ENCODE data around the gene DPF3.

The DPF3 gene

DNA sequence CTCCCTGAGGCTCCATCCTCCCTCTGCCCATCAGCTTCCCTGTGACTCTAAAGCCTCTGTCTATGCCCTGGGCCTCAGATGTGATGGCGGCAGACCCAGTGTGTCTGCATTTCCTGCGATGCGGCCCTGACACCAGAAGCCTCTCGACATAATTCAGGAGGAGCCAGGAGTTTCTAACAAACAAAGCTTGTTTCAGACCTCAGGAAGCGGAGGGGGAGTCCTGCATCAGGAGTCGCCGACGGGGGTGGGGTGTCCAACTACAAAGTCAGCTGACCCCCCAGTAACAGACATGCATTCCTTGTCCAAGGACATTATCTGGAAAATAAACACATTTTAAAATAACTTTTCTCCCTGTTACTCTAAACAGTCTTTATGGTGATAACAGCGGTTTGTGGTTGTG lies 167.5 kb downstream of the DPF3 start:
- DNase-seq (ENCODE audit: insufficient read length, low spot score) = no peak
- FAIRE-seq = no peak

- DNase-seq (ENCODE audit: insufficient read length, low spot score) = no peak
Observed at GRCh38 chr14:72723858-72724530, 169.9 kb downstream of the DPF3 start.

GRCh38 chr14:72722201-72722785 lies 171.6 kb downstream of the DPF3 start:
- no peak for FAIRE-seq
- no peak for DNase-seq (ENCODE audit: insufficient read length, low spot score)

More at GRCh38 chr14:72723858-72724530, 169.9 kb downstream of the DPF3 start:
- FAIRE-seq = no peak

DNA sequence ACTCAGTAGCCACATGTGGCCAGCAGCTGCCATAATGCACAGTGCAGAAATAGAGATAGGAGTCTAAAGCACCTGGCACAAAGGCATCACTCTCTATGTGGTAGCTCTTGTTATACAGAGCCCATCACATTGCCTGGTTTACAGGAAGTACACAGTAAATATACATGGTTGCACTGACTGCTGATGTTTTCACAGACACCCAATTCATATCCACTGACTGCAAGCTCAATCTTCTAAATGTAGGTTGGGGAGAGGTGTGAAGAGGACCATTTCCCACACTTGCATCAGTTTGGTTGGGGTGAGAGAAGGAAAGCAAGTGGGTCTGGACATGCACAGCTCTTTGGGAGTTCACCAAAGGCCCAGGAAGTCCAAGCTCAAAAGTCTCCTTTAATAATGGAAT lies 172.8 kb downstream of the DPF3 start:
- FAIRE-seq (no peak), DNase-seq (ENCODE audit: insufficient read length, low spot score) (no peak)

DNA sequence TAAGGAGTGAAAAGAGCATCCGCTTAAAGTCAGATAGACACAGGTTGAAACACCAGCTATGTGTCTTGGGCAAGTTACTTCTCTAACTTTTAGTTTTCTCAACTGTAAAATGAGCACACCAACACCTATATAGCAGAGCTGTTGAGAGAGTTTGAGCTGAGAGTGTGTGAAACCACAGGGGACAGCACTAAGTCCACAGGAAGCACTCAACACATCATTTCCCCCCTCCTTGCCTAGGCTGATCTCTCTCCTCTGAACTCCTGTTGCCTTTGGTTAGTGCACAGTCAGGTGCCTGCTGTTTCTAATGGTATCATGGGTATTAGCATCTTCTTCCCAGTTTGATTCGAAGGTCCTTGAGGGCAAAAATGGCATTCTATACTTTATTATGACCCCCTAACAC lies 176.7 kb downstream of the DPF3 start:
- no peak for FAIRE-seq
- no peak for DNase-seq (ENCODE audit: insufficient read length, low spot score)

- FAIRE-seq (no peak), DNase-seq (ENCODE audit: insufficient read length, low spot score) (no peak)
Observed at GRCh38 chr14:72716476-72716875, 177.4 kb downstream of the DPF3 start.

DNA sequence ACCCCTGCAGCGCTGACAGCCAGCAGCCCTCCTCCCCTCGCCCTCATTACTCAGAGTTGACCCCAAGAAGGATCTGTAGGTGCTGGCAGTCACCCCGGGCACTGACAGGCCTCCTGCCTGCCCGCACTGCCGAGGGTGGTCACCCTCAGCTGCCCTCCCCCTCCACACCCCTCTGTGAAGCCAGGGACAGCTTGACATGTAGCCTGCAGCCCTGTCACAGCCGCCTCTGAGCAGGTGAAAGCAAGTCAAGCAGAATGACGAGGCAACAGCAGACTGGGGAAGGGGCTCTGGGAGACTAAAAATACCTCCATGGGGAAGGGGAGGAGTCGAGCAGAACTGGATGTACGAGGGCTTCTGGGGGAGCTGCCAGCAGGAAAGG lies 178.1 kb downstream of the DPF3 start:
- no peak for DNase-seq (ENCODE audit: insufficient read length, low spot score)
- no peak for FAIRE-seq

DNA sequence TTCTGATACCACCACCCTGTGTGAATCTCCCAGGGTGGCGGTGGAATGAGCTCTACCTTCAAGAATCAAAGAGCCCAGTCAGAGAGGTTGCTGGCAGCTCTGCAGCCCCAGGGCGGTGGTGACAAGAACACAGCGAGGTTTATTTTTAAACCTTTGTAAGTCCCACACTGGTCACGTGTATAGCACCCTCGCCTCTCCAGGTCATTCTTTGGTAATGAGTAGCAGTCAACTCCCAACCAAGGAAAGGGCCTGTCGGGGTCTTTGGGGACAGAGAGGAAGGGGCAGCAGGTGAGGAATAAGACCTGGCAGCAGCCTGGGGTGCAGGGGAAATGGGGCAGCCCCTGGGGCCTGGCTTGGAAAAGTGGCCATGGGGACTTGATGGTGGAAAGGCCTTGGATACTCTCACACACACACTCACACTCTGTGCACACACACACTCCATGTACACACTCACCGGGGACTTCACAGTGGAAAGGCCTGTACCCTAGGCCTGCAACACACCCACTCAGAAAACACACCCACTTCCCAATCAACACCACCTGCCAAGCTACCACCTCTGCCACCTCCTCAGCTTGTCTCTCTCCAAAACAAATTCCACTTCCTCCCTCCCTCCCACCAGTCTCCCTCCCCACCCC lies 178.6 kb downstream of the DPF3 start:
- DNase-seq (ENCODE audit: insufficient read length, low spot score) (no peak), FAIRE-seq (no peak)

DNA sequence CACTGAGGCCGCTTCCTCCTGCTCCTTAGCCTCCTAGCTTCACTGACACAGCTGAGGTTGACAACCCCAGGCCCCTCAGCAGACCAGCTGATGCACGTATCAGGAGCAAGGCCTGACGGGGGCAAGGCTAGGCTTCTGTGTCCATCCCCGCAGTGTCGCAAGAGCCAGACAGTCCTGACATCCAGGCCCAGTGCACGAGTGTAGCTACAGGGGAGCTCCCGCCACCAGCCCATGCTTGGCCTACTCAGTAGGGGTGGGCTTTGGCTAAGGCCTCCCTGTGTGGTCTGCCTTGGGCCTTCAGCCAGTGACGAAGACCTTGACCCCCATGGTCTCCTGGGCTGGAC lies 179.1 kb downstream of the DPF3 start:
- no peak for DNase-seq (ENCODE audit: insufficient read length, low spot score)
- no peak for FAIRE-seq

DNA sequence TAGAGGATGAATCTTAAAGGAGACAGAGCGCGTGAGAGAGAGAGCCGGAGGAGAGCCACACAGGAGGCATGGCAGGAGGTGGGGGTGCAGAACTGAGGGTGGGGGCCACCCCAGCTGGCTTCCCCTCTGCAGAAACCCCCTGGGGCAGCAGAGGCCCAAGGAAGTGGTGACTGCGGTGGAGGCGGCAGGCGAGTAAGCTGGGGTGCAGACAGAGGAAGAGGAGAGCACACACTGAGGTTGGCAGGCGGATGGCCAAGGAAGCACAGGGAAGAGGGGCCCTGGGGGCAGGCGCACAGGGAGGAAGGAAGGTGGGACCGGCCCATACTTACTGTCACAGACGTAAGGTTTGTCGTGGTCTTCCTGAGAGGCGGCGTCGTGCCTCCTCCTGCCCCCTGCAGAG lies 179.8 kb downstream of the DPF3 start:
- FAIRE-seq = peak; percentile 35
- DNase-seq (ENCODE audit: insufficient read length, low spot score) = peak; percentile 23

DNA sequence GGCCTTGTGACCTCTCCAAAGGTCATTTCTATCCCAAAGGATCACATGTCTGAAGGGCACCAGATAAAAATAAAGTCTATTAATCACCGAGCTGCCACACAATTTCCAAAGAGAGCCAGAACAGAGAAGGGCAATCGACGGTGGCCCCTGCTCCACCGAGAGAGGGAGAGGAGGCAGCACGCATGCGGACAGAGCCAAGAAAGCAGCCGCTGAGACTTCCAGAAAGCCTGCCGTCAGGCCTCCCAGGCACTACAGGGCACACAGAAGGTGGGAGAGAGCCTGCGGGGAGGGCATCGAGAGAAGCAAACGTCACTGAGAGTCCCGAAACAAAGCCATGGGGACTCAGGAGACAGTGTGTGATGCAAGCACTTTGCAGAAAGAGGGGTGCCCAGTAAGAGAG lies 182.0 kb downstream of the DPF3 start:
- no peak for DNase-seq (ENCODE audit: insufficient read length, low spot score)
- FAIRE-seq = no peak

- DNase-seq (ENCODE audit: insufficient read length, low spot score) = no peak
- no peak for FAIRE-seq
Observed at GRCh38 chr14:72709916-72710611, 183.8 kb downstream of the DPF3 start.

DNA sequence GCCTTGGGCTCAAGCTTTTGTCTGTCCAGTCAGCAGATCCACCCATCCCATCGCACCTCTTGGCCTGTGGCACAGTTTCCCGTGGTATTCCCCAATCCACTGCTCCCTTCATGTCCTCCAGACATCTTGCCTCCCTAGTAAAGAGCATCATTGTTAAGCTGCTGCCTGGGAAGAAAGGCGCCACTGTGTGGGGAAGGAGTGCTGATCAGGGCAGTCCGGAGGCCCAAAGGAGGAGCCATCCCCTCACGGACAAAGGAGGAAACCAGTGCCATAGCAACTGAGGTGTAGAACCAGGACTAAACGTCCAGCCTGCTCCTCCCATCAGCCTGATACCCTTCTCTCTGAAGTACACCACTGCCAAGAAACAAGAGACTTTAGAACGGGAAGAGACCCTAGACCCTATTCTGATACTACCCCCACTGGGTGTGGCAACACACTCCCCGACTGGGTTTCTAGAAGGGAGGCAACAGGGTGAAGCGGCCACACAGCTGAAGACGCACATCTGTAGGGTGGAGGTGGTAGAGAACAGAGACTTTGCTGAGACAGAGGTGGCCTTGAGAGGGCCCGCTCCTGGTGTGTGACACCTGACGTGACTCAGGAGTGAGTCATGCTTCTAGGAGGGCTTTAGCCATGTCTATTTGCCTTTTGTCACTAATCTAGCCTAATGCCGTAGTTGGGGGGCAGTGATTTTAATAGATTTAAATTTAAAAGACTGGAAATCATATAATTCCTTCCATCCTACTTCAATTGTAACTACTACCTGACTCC lies 185.0 kb downstream of the DPF3 start:
- DNase-seq (ENCODE audit: insufficient read length, low spot score) (no peak), FAIRE-seq (no peak)

DNA sequence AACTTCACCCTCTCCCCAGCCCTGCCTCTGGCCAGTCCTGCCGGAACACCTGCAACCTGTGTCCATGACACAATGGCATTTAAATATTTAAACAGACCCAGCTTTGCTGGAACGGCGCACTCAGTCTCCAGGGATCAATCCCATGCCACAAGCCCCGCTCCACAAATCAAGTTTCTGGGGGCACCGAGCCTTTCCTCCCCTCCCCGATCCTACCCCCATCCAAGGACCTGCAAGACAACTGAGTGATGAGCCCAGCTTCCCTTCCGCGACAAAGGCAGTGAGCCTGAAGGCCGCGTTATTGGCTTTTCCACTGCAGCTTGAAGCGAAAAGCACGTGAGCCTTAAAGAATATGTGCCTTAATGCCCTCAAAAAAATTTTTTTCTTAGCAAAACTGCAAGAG lies 185.7 kb downstream of the DPF3 start:
- FAIRE-seq (no peak), DNase-seq (ENCODE audit: insufficient read length, low spot score) (no peak)

DNA sequence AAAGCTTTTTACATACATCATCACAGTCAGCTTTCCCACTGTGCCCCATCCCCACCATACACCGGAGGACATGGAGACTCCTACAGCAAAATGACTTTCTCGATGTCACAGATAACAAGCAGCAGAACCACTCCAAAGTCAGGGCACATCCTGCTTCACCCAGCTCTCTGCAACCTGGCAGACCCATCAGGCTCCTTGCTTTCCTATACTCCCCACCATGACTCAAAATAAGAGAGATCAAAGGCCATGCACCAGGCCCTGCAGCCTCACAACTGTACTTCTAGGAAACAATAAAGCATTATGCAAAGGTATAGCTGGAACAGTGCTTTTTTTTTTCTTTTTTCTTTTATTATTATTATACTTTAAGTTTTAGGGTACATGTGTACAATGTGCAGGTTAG lies 187.4 kb downstream of the DPF3 start:
- DNase-seq (ENCODE audit: insufficient read length, low spot score) (no peak), FAIRE-seq (no peak)

DNA sequence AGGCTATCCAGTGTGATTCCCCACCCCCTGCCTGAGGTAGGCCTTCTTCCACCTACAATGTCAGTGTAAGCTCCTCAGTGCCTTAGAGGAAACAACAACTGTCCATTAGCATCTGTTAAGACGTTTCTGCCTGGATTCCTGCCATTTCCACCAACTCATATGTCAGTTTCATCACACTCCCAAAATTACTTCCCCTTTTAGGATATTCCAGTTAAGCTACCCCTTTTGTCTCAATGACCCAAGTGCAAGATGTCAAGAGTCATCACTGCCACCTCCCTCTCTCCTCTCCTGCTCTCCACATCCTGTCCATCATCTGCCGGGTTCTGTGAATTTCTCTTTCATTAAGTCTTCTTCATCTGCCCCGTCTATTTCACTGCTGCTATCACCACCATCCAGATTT lies 189.4 kb downstream of the DPF3 start:
- DNase-seq (ENCODE audit: insufficient read length, low spot score) (no peak), FAIRE-seq (no peak)

DNA sequence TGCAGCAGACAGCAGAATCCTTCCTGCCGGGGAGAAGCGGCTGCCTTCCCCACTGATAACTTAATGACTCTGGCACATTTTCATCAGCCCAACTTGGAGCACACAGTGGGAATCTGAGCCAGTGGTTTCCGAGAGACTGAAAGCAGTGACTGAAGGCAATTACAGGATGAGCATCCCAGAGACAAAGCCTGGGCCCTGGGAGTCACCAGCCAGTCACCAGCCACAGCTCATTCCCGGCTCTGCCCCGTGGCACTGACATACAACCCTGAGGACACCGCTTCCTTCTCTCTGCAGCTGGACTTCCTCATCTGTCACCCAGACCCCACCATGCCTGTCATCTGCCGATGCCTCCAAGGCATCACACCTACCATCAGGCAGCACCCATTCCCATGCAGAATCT lies 192.3 kb downstream of the DPF3 start:
- DNase-seq (ENCODE audit: insufficient read length, low spot score) (no peak), FAIRE-seq (no peak)

GRCh38 chr14:72701237-72701565 lies 192.7 kb downstream of the DPF3 start:
- FAIRE-seq (no peak), DNase-seq (ENCODE audit: insufficient read length, low spot score) (no peak)

DNA sequence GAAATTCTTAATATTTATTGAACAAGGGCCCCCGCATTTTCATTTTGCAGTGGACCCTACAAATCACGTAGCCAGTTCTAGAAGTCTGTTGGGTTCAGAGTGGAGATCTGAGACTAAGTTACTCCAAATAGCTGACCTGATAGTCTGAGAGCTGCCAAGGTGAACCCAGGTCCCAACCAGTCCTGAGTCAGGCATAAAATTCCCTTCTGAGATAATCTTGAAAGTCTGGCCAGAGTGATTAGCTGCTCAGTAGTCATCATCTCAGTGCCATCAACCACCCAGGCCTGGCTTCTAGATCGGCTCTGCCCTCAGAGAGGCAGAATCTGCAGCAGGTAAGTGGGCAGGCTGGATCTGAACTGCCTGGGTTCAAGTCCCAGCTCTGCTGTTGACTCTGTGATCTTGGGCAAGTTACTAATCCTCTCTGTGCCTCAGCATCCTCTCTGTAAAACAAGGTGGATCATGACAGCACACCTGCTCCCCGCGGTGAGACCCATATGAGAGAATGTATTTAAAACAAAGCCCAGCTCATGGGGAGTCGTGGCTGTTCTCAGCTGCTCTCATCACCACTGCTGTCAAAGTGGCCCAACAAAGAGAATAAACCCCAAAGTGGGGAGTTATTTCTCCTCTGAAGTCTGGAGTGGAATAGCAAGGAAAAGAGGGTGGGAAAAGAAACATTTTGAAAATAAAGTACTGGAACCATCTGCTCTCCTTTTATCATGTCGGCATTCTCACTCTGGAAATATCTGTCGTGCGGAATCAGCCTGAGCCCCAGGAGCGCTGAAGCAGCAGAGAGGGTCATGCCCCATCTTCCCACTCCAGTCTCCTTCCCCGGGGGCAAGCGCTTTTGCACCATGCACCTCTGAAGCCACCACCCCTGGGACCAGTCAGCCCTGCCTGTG lies 193.3 kb downstream of the DPF3 start:
- FAIRE-seq (no peak), DNase-seq (ENCODE audit: insufficient read length, low spot score) (no peak)

DNA sequence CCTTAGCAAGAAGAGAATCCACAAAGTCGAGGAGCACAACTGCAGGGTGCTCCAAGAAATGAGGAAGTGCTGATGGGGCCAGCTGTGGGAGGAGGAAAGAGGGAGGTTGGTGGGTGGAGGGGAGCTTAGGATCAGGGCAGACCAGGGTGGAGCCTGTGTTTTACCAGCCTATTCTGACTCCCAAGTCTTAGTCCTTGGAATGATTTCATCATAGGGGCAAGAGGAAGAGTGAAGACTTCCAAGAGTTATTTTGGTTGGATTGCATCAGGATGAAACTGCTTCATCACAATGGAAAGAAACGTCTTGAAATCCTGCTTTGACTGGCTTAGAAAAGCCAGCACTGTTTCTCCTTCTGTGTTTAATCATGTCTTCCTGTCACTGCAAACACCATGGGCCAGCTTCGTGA lies 194.0 kb downstream of the DPF3 start:
- no peak for DNase-seq (ENCODE audit: insufficient read length, low spot score)
- FAIRE-seq = no peak

Data from GM19239 (cell line).